K562 treated with DMSO at 1 percent for 24 hours (cell line): ENCODE data around the gene PITRM1. TPM values are rescaled to one million over a fixed set of nuclear protein-coding genes. Genes with fewer than 3 reads are reported as not detected.

Experiments
- total RNA-seq: library from RNA; unstranded; fragments of 300-600 nt; gene quantifications from 2 replicates; pipeline ENCODE4 v1.2.3, GENCODE V29; 2022; ENCODE audit warnings: low read depth; ENCODE audit not compliant: insufficient read depth

Gene PITRM1
- total RNA-seq, result 44.4 and 49.6 TPM in 2 replicates

GRCh38 chr10:3172446-3173170, at the start of gene PITRM1:
PITRM1 (minus strand) TSS chr10:3172782; CDS start chr10:3172772, 10 bp downstream.

Other genes with a start within 250 kb of the PITRM1 start
- 97.5 and 101 TPM in 2 replicates for gene PFKP, start 105.2 kb downstream of the PITRM1 start, total RNA-seq